B cell (primary cell): ENCODE results near the gene BTD. TPM values are rescaled to one million over a fixed set of nuclear protein-coding genes. Genes with fewer than 3 reads are reported as not detected.
A peak's percentile ranks its signal among the peaks of the same experiment; 100 is the strongest.

Experiments used
- ATAC-seq: fragments of 200-7000 bp; cut with Tn5 transposase; one replicate; pipeline ENCODE4 v1.10.0; 2021; ENCODE audit warnings: low read depth, mild to moderate bottlenecking, moderate number of reproducible peaks, moderate library complexity
- CTCF ChIA-PET: fragments of 350-600 bp; sonication (Branson Sonifier 250); formaldehyde crosslinking; loops from one replicate; lab custom pipeline; 2021; ENCODE audit warnings: antibody characterized with exemption, inconsistent platforms; lab: Charles Lee
- POLR2A ChIA-PET: fragments of 350-600 bp; sonication (Branson Sonifier 250); formaldehyde crosslinking; loops from one replicate; lab custom pipeline; 2021; ENCODE audit warnings: antibody characterized with exemption; lab: Charles Lee
- DNase-seq: peaks from one replicate; pipeline ENCODE4 v3.0.0; 2013
- H2AFZ ChIP-seq: 2 replicates; pipeline ENCODE4 v1.6.1; 2012; ENCODE audit warnings: mild to moderate bottlenecking, low read depth, low read length; ENCODE audit not compliant: insufficient read depth, poor library complexity, severe bottlenecking
- H3K27ac ChIP-seq, 2 donors: 1 replicate in 1 of 2; 2 replicates in 1 of 2; pipeline ENCODE4 v1.5.1; 2012 to 2013; ENCODE audit warnings: low read length in 2 of 2, mild to moderate bottlenecking in 2 of 2, moderate library complexity in 1 of 2
- H3K27me3 ChIP-seq, 4 experiments: fragments of 200-600 bp in 1 of 4; sonication (generic) in 1 of 4; replicated peaks in 1 of 4; 1 replicate in 2 of 4; 2 replicates in 2 of 4; pipeline versions ENCODE4 v1.6.1 to v1.7.0; 2013 to 2016; ENCODE audit warnings: low read length in 3 of 4, mild to moderate bottlenecking in 2 of 4, mixed read lengths in 1 of 4, moderate library complexity in 1 of 4; ENCODE audit not compliant: insufficient read depth in 4 of 4, control insufficient read depth in 3 of 4; ENCODE audit errors: control extremely low read depth in 1 of 4
- H3K36me3 ChIP-seq, 2 experiments: replicated peaks in 1 of 2; 1 replicate in 1 of 2; 2 replicates in 1 of 2; pipeline versions ENCODE4 v1.6.1 to v1.7.1; 2013; ENCODE audit warnings: low read length in 1 of 2; ENCODE audit not compliant: insufficient read depth in 2 of 2, control insufficient read depth in 1 of 2; ENCODE audit errors: control extremely low read depth in 1 of 2, extremely low read depth in 1 of 2
- H3K4me1 ChIP-seq, 2 donors: fragments of 200-600 bp in 1 of 2; sonication (generic) in 1 of 2; 1 replicate in 1 of 2; 2 replicates in 1 of 2; pipeline versions ENCODE4 v1.5.1 to v1.6.1; 2013 to 2017; ENCODE audit warnings: low read length in 2 of 2; ENCODE audit not compliant: control insufficient read depth in 2 of 2, insufficient read depth in 2 of 2
- H3K4me2 ChIP-seq: replicated peaks from 2 replicates; pipeline ENCODE3; 2012; ENCODE audit warnings: mild to moderate bottlenecking, low read depth, low read length; ENCODE audit not compliant: poor library complexity, severe bottlenecking
- H3K4me3 ChIP-seq, 5 experiments: fragments of 200-600 bp in 1 of 5; sonication (generic) in 1 of 5; 1 replicate in 3 of 5; 2 replicates in 2 of 5; pipeline versions ENCODE4 v1.5.1 to v1.7.0; 2011 to 2016; ENCODE audit warnings: low read length in 4 of 5, mild to moderate bottlenecking in 4 of 5, low read depth in 2 of 5, control low read depth in 1 of 5, moderate library complexity in 1 of 5; ENCODE audit not compliant: insufficient read depth in 1 of 5; ENCODE audit errors: control extremely low read depth in 1 of 5, extremely low read depth in 1 of 5
- H3K79me2 ChIP-seq: fragments of 200-600 bp; sonication (generic); one replicate; pipeline ENCODE4 v1.6.0; 2016; ENCODE audit warnings: low read length; ENCODE audit not compliant: control insufficient read depth, insufficient read depth
- H3K9ac ChIP-seq: fragments of 200-600 bp; sonication (generic); 2 replicates; pipeline ENCODE4 v1.6.1; 2017; ENCODE audit warnings: mild to moderate bottlenecking, low read length, moderate library complexity
- H3K9me3 ChIP-seq, 3 donors: one replicate each; pipeline versions ENCODE4 v1.6.1 to v1.7.1; 2013; ENCODE audit warnings: low read length in 2 of 3; ENCODE audit not compliant: control insufficient read depth in 2 of 3, insufficient read depth in 1 of 3; ENCODE audit errors: control extremely low read depth in 1 of 3
- H4K20me1 ChIP-seq: 2 replicates; pipeline ENCODE4 v1.6.0; 2012; ENCODE audit warnings: mild to moderate bottlenecking, low read length; ENCODE audit not compliant: insufficient read depth, control insufficient read depth, poor library complexity, severe bottlenecking
- H3K27ac Mint-ChIP-seq: one replicate; pipeline ENCODE4 v1.8.0; 2021; ENCODE audit warnings: mixed read lengths
- H3K27me3 Mint-ChIP-seq: one replicate; pipeline ENCODE4 v1.8.0; 2021; ENCODE audit warnings: mixed read lengths
- H3K4me1 Mint-ChIP-seq: one replicate; pipeline ENCODE4 v1.8.0; 2021; ENCODE audit warnings: mixed read lengths
- H3K4me3 Mint-ChIP-seq: one replicate; pipeline ENCODE4 v1.8.0; 2021; ENCODE audit warnings: mixed read lengths
- H3K9me3 Mint-ChIP-seq: one replicate; pipeline ENCODE4 v1.8.0; 2022; ENCODE audit warnings: mixed read lengths; ENCODE audit not compliant: insufficient read depth
- CTCF ChIP-seq: fragments of 200-600 bp; IDR thresholded peaks from one replicate; pipeline ENCODE4 v1.8.0; 2022; ENCODE audit warnings: antibody characterized with exemption, mild to moderate bottlenecking
- EZH2 ChIP-seq: IDR thresholded peaks from 2 replicates; pipeline ENCODE4 v1.6.1; 2012; ENCODE audit warnings: borderline replicate concordance, low read depth, mild to moderate bottlenecking, moderate library complexity, low read length; ENCODE audit not compliant: insufficient read depth, poor library complexity, severe bottlenecking
- WGBS: methylation state at CpG from one replicate; pipeline ENCODE4 v1.1.5; 2013; ENCODE audit warnings: missing lambda C conversion rate; ENCODE audit not compliant: insufficient coverage; 5-methylcytosine and 5-hydroxymethylcytosine counted together
- intact Hi-C: fragments of 100-400 bp; cut with micrococcal nuclease; formaldehyde crosslinking; loops from one replicate; pipeline ENCODE4 v1.10.0; 2022
- polyA plus RNA-seq: library from polyadenylated mRNA; depleted of rRNA; stranded (reverse); fragments of >200 nt; gene quantifications from 2 replicates; pipeline ENCODE4 v1.2.3, GENCODE V29; 2012
- total RNA-seq, 2 donors: library from RNA; stranded (reverse); fragments of 120-200 nt in 1 of 2; gene quantifications; 1 replicate in 1 of 2; 2 replicates in 1 of 2; pipeline versions ENCODE4 v1.2.3 to v1.2.4, GENCODE V29; 2013 to 2022

BTD gene
- total and polyA plus RNA-seq, 2 donors (not counting 1 experiment from before 2014, with no cell fraction given) = 8.2 to 25.3 TPM

- Histone ChIP-seq H3K9me3 (no peaks in the 10 kb centered on the region), H3K27me3 (no peaks in the 10 kb centered on the region), H3K4me2 (peak overlapping the region; percentile 43), H3K4me3 (peak overlapping the region in 1 of 5 experiments; percentile 4), H3K79me2 (peaks cover 7% of the 10 kb centered on the region), H3K27ac (no peak overlapping the region), H3K36me3 (no peaks in the 10 kb centered on the region), H4K20me1 (no peaks in the 10 kb centered on the region), H3K4me1 (peaks cover 7 to 9% of the 10 kb centered on the region in 2 donors), H3K9ac (peak overlapping the region; percentile 1), H2AFZ (no peak overlapping the region)
- POLR2A ChIA-PET = no interaction called here
- Mint-ChIP-seq H3K27ac (no peak overlapping the region), H3K4me3 (no peak overlapping the region), H3K27me3 (no peaks in the 10 kb centered on the region), H3K4me1 (peaks cover 14% of the 10 kb centered on the region), H3K9me3 (no peaks in the 10 kb centered on the region)
- no peak for TF ChIP-seq CTCF
- TF ChIP-seq EZH2 = no peak
- ATAC-seq (peak; percentile 22), DNase-seq (no peak)
- 29% methylated on average over 4 of the region's 8 CpGs for WGBS
- CTCF ChIA-PET = interaction anchor here (0.7 to 6.7 kb wide), 21 partner anchors 12 to 618 kb away, joined by 3 to 87 read pairs (median 4); partner anchors contain the start of gene ANKRD28
- intact Hi-C loops = loop anchor here (1.0 to 2.0 kb wide), 2 partner anchors 68 to 182 kb away; no protein-coding TSS in a partner anchor
These were observed 29.3 kb downstream of the BTD start for GRCh38 chr3:15630646-15631350.
